ENCODE data around the gene VIPR1.

DNA sequence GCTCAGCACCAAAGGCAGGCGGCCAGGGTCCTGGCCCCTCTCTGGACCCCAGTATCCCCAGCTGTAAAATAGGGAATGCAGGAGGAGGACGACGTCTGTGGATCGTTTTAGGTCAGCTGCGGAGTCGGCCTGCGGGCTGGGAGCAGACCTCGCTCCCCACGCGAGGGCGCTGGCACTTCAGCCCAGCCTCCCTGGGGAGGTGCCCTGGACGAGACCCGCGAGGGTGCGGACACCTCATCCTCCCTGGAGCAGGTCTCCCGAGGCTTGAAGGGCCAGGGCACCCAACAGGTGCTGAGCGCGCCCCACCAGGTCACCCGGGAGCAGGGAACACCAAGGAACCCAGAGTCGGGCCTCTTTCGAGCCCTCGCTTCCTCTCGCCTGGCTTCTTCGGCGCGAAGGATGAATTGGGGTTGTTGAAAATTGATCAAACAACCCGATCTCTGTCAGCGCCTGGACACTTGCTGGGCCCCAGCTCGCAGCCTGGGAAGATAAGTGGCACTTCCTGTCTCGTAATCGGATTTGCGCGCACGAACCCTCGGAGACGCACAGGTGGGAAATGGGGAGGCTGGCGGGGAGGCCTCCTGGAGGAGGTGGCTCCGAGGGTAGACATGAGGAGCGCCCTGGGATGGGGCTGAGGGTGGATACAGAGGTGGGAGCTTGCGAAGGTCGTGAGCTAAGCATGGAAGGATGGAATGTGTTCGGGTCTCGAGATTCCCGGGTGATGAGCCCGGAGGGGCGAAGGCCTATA, 588 bp upstream of the VIPR1 start:
- TF ChIP-seq, protein P1, sequence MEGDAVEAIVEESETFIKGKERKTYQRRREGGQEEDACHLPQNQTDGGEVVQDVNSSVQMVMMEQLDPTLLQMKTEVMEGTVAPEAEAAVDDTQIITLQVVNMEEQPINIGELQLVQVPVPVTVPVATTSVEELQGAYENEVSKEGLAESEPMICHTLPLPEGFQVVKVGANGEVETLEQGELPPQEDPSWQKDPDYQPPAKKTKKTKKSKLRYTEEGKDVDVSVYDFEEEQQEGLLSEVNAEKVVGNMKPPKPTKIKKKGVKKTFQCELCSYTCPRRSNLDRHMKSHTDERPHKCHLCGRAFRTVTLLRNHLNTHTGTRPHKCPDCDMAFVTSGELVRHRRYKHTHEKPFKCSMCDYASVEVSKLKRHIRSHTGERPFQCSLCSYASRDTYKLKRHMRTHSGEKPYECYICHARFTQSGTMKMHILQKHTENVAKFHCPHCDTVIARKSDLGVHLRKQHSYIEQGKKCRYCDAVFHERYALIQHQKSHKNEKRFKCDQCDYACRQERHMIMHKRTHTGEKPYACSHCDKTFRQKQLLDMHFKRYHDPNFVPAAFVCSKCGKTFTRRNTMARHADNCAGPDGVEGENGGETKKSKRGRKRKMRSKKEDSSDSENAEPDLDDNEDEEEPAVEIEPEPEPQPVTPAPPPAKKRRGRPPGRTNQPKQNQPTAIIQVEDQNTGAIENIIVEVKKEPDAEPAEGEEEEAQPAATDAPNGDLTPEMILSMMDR (IDR thresholded peaks at IDR 0.05): peak in 4 of 5 experiments; percentile 29 to 59 (median 47)
- no peak for TF ChIP-seq POLR2A (IDR thresholded peaks at IDR 0.05)
